DMS153 treated with DMSO at 0.1 percent for 48 hours (cell line): Measurements from ENCODE around the gene ASB12.
A peak's percentile ranks its signal among the peaks of the same experiment; 100 is the strongest.
"Not testable (repeated sequence)": the region's sequence is repeated elsewhere in the genome, so short reads cannot be mapped to it uniquely, and the experiment has no call there.

Source experiments
- DNase-seq: peaks from one replicate; lab custom pipeline; 2025; ENCODE audit not compliant: unreplicated experiment; lab: John Stamatoyannopoulos, UW

Gene ASB12

GRCh38 chrX:64230123-64230970 lies at the start of gene ASB12:
Gene ASB12, minus strand, starts transcription at chrX:64230607. Its CDS starts 4,957 bp downstream, at chrX:64225650.
- DNase-seq: no peak

GRCh38 chrX:64265265-64265664 lies 34.9 kb upstream of the ASB12 start:
- DNase-seq: no peak

GRCh38 chrX:64229154-64229553 lies 1.3 kb downstream of the ASB12 start:
- no peak for DNase-seq

- DNase-seq: no peak
These were observed 12.4 kb downstream of the ASB12 start for GRCh38 chrX:64218023-64218422.

- not testable (repeated sequence) for DNase-seq
These were observed 16.4 kb downstream of the ASB12 start for GRCh38 chrX:64213989-64214388.

- no peak for DNase-seq
These were observed 23.7 kb downstream of the ASB12 start for GRCh38 chrX:64206556-64207162.

GRCh38 chrX:64205735-64206501 lies 24.5 kb downstream of the ASB12 start:
- peak; percentile 61 for DNase-seq

- no peak for DNase-seq
These were observed 25.0 kb downstream of the ASB12 start, which contains the start of gene AMER1 for GRCh38 chrX:64205441-64205734. Gene AMER1, minus strand, starts transcription at chrX:64205708. Its CDS starts 12,422 bp downstream, at chrX:64193286.

- no peak for DNase-seq
These were observed 25.5 kb downstream of the ASB12 start for GRCh38 chrX:64204701-64205440.

- DNase-seq: no peak
These were observed 26.2 kb downstream of the ASB12 start for GRCh38 chrX:64204252-64204651.

- DNase-seq: no peak
These were observed 27.5 kb downstream of the ASB12 start for GRCh38 chrX:64202808-64203325.

- DNase-seq: no peak
These were observed 32.4 kb downstream of the ASB12 start for GRCh38 chrX:64198036-64198435.

GRCh38 chrX:64196606-64197005 lies 33.8 kb downstream of the ASB12 start:
- DNase-seq: no peak

- DNase-seq: no peak
These were observed 34.5 kb downstream of the ASB12 start for GRCh38 chrX:64195862-64196261.

GRCh38 chrX:64192673-64193072 lies 37.7 kb downstream of the ASB12 start:
- DNase-seq: no peak

- DNase-seq: no peak
These were observed 38.4 kb downstream of the ASB12 start for GRCh38 chrX:64192040-64192439.

- no peak for DNase-seq
These were observed 39.0 kb downstream of the ASB12 start for GRCh38 chrX:64191281-64192010.

GRCh38 chrX:64190136-64190740 lies 40.2 kb downstream of the ASB12 start:
- DNase-seq: no peak

GRCh38 chrX:64188901-64189300 lies 41.5 kb downstream of the ASB12 start:
- DNase-seq: no peak

- DNase-seq: no peak
These were observed 42.7 kb downstream of the ASB12 start for GRCh38 chrX:64187762-64188150.
